Thyroid gland (tissue), 4 donors: Measurements from ENCODE around the gene VAMP2.

Experiments used
- CTCF ChIP-seq, 6 experiments: fragments of 200-600 bp in 3 of 6; fragments of 450-650 bp in 3 of 6; sonication (generic) in 3 of 6; IDR thresholded peaks; one replicate each; pipeline ENCODE4 v1.5.1; 2016 to 2019; ENCODE audit warnings: antibody characterized with exemption in 6 of 6, mild to moderate bottlenecking in 2 of 6, inconsistent platforms in 1 of 6, moderate library complexity in 1 of 6
- POLR2A ChIP-seq, 2 donors: fragments of 450-650 bp; IDR thresholded peaks; one replicate each; pipeline ENCODE4 v1.6.1; 2017; ENCODE audit warnings: antibody characterized with exemption in 2 of 2, mild to moderate bottlenecking in 2 of 2, moderate library complexity in 1 of 2

GRCh38 chr17:8210761-8211458 lies 48.2 kb upstream of the VAMP2 start:
- TF ChIP-seq CTCF (IDR thresholded peaks at IDR 0.05) (no peak), POLR2A (IDR thresholded peaks at IDR 0.05) (no peak)
